ENCODE results near the gene TRPM3.

TRPM3 gene

GRCh38 chr9:70791936-70792335 lies 329.5 kb downstream of the TRPM3 start:
- H3K27ac ChIP-seq = no peak overlapping the region
- TF ChIP-seq CTCF (conservative IDR thresholded peaks at IDR 0.05) (no peak), ZFX (IDR thresholded peaks at IDR 0.05) (no peak)

GRCh38 chr9:70789086-70789485 lies 332.3 kb downstream of the TRPM3 start:
- no peak overlapping the region for H3K27ac ChIP-seq
- TF ChIP-seq ZFX (IDR thresholded peaks at IDR 0.05) = no peak
- no peak for TF ChIP-seq CTCF (conservative IDR thresholded peaks at IDR 0.05)

DNA sequence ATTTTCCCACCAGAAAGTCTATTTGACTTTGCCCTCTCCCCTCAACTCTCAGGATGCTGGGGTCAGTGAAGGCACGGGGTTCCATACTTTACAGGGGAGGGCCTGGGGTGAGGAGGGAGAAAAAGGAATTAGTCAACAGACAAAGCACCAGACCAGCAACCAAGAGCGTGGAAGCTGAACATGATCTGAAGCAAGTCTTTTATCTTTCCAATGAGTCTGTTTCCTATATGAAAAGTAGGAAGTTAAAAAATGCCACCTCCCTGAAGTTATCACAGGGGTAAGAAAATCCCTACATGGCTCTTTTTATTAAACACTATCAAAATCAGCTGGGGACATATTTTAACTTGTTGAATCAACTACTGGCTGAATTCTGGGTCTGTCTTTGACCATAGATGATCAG lies 337.0 kb downstream of the TRPM3 start:
- no peak overlapping the region for H3K27ac ChIP-seq
- no peak for TF ChIP-seq CTCF (conservative IDR thresholded peaks at IDR 0.05)
- no peak for TF ChIP-seq ZFX (IDR thresholded peaks at IDR 0.05)

GRCh38 chr9:70778568-70778967 lies 342.9 kb downstream of the TRPM3 start:
- no peak overlapping the region for H3K27ac ChIP-seq
- TF ChIP-seq CTCF (conservative IDR thresholded peaks at IDR 0.05) = no peak
- TF ChIP-seq ZFX (IDR thresholded peaks at IDR 0.05) = no peak

DNA sequence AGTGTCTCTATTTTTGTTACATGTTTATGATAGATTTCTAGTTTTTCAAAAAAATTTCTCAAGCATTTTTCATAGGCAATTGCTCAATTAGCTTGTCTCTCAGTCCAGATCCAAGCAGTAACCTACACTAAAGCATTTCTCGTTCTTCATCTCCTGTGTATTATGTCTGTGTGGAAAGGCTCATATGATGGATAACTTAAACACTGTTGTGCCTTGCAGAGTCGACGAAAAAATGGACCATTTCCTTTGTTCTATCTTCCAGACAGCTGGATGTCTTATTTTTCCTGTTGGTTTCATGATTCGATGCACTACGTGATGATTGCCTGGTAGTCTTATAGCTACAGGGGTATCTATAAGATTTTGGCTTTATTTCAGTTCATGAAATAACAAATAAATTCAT lies 347.8 kb downstream of the TRPM3 start:
- H3K27ac ChIP-seq = no peak overlapping the region
- TF ChIP-seq CTCF (conservative IDR thresholded peaks at IDR 0.05) = no peak
- no peak for TF ChIP-seq ZFX (IDR thresholded peaks at IDR 0.05)

- no peak overlapping the region for H3K27ac ChIP-seq
- TF ChIP-seq ZFX (IDR thresholded peaks at IDR 0.05) (no peak), CTCF (conservative IDR thresholded peaks at IDR 0.05) (no peak)
These were observed 348.8 kb downstream of the TRPM3 start for GRCh38 chr9:70772601-70773000.

- TF ChIP-seq CTCF (conservative IDR thresholded peaks at IDR 0.05) (no peak), ZFX (IDR thresholded peaks at IDR 0.05) (no peak)
- H3K27ac ChIP-seq = no peak overlapping the region
These were observed 355.5 kb downstream of the TRPM3 start for GRCh38 chr9:70765946-70766345.

Data from C4-2B (cell line).